Measurements from ENCODE around the gene MED9. TPM values are rescaled to one million over a fixed set of nuclear protein-coding genes. Genes with fewer than 3 reads are reported as not detected.

The MED9 gene
- total RNA-seq, 1 donor from 2014 or later = 13.8 TPM

DNA sequence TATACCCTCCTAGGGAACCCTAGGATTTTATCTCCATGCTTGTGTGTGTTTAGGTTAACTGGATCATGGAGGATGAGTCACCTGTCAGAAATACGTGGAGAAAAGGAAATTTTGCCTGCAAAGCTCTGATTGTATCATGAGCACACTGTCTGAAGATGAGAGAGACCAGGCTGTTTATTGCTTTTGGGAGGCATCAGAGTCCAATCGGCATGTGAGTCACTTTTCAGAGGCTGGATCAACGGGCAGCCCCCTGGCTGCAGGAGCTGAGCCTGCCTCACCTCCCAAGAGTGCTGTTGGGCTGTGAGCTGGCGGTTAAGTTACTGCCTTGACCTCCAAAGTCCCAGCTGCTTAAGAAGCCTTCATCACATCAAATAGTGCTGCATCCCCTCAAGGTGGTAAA, 41.5 kb upstream of the MED9 start:
- Histone ChIP-seq H3K9me3 (no peaks in the 10 kb centered on the region), H3K27ac (no peak overlapping the region), H3K36me3 (no peaks in the 10 kb centered on the region), H3K4me3 (no peak overlapping the region), H3K4me1 (no peaks in the 10 kb centered on the region), H3K27me3 (no peaks in the 10 kb centered on the region)
- TF ChIP-seq, protein P1, sequence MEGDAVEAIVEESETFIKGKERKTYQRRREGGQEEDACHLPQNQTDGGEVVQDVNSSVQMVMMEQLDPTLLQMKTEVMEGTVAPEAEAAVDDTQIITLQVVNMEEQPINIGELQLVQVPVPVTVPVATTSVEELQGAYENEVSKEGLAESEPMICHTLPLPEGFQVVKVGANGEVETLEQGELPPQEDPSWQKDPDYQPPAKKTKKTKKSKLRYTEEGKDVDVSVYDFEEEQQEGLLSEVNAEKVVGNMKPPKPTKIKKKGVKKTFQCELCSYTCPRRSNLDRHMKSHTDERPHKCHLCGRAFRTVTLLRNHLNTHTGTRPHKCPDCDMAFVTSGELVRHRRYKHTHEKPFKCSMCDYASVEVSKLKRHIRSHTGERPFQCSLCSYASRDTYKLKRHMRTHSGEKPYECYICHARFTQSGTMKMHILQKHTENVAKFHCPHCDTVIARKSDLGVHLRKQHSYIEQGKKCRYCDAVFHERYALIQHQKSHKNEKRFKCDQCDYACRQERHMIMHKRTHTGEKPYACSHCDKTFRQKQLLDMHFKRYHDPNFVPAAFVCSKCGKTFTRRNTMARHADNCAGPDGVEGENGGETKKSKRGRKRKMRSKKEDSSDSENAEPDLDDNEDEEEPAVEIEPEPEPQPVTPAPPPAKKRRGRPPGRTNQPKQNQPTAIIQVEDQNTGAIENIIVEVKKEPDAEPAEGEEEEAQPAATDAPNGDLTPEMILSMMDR (IDR thresholded peaks at IDR 0.05) = no peak
- ATAC-seq = no peak
- DNase-seq = no peak
- intact Hi-C loops (cut with DNase I) = no loop called here

DNA sequence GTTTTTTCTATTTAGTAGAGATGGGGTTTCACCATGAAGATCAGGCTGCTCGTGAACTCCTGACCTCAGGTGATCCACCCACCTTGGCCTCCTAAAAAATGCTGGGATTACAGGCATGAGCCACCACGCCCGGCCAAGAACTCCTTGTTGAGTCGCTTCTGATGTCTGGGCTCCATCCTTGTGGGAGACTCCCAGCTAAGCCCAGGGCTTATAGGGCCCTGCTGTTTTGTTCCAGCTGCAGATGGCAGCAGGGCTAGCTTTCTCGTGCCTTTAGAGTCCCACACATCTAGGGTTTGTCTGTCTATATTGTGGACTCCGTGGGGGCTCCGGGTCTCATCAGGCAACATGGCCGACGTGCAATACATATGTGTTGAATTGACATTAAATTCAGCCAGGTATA, 39.3 kb upstream of the MED9 start:
- no peak for ATAC-seq
- no peaks in the 10 kb centered on the region for H3K27me3 ChIP-seq
- H3K9me3 ChIP-seq = no peaks in the 10 kb centered on the region
- no peak for DNase-seq
- TF ChIP-seq, protein P1 (IDR thresholded peaks at IDR 0.05) = no peak
- H3K27ac ChIP-seq = no peak overlapping the region
- intact Hi-C loops (cut with DNase I) = no loop called here
- H3K36me3 ChIP-seq = no peaks in the 10 kb centered on the region
- H3K4me3 ChIP-seq = no peak overlapping the region
- no peaks in the 10 kb centered on the region for H3K4me1 ChIP-seq

DNA sequence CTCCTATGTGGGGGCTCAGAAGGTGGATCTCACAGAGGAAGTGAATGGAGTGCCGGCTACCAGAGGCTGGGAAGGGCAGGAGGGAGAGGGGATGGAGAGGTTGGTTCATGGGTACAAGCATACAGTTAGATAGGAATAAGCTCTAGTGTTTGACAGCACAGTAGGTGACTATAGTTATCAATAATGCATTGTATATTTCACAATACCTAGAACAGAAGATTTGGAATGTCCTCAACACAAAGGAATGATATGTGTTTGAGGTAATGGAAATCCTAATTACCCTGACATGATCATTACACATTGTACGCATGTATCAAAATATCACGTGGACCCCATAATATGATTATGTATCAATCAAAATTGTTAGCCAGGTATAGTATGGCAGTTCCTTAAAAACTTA, 38.9 kb upstream of the MED9 start:
- Histone ChIP-seq H3K36me3 (no peaks in the 10 kb centered on the region), H3K27ac (no peak overlapping the region), H3K9me3 (no peaks in the 10 kb centered on the region), H3K4me3 (no peak overlapping the region), H3K27me3 (no peaks in the 10 kb centered on the region), H3K4me1 (no peaks in the 10 kb centered on the region)
- TF ChIP-seq, protein P1 (IDR thresholded peaks at IDR 0.05) = no peak
- no peak for ATAC-seq
- DNase-seq = no peak
- intact Hi-C loops (cut with DNase I) = no loop called here

DNA sequence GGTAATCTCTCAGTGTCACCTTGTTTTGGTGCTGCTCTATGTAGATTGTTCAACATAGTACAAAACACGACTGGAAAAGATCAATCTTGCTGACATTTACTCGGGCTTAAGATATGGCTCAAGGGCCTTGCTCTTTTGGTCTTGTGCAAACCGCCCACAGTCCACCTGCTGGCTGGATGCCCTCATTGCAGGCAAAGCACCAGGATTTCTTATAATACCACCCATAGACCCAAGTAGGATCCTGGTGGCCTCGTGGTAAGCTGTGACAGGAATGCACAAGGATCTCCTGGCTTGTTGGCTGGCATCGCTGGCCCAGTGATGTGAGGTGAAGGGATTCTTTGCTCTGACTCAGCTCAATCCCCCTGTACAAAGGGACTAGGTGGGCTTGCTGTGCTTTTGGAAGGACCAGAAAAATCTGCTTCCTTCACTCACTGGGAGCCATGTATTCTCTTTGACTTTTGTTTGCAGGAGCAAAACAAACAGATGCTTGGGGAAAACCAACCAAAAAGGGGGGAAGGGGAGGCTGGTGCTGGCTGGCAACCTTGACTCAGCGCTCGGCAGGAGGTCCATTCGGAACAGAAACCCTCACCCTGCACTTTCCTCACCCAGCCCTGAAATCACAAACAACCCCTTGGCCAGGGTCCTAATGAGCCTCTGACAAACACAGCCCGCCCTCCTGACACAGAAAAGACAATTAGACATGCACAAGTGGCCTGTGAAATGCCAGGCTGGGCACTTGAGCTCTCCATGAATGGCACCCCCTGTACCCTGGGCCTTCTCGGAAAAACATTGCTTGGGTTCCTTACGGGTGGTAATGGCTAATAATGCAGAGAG, 36.6 kb upstream of the MED9 start:
- peak overlapping the region; percentile 58 for H3K27ac ChIP-seq
- H3K4me3 ChIP-seq = no peak overlapping the region
- peak; percentile 83 for ATAC-seq
- H3K27me3 ChIP-seq = no peaks in the 10 kb centered on the region
- peak; percentile 86 for DNase-seq
- H3K36me3 ChIP-seq = no peaks in the 10 kb centered on the region
- TF ChIP-seq, protein P1 (IDR thresholded peaks at IDR 0.05) = peak; percentile 60
- H3K9me3 ChIP-seq = no peaks in the 10 kb centered on the region
- H3K4me1 ChIP-seq = no peaks in the 10 kb centered on the region
- intact Hi-C loops (cut with DNase I) = no loop called here

DNA sequence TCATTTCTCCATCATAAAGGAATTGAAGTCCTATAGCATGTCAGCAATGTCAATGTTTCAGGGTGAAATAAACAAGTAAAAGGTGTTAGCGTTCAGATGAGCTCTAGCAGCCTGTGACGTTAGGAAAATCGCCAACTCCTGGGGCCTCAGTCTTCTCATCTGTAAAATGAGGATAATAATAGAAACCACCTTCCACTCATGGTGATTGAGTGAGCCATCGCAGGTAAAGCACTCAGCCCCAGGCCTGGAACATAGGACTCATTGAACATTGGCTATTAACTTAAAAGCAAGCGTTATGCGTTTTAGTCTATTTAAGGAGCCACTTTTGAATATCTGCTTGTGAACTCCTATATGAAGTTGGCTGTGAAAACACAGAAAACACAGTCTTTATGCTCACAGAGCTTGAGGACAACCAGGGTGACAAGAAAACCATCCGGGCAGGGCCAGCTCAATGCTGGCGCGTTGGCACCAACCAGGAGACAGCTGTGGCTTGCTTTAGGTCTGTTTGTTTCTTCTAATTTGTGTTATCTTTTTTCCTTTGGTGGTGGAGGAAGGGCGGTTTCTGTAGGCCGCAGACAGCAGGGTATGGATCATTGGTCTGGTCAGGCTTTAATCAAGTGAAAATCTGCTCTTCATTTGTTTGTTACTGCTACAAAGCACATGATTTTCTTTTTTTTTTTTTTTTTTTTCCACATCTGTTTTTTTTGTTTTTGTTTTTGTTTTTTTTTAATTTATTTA, 35.7 kb upstream of the MED9 start:
- DNase-seq (no peak), ATAC-seq (no peak)
- peaks cover 7% of the 10 kb centered on the region for H3K4me1 ChIP-seq
- H3K36me3 ChIP-seq = no peaks in the 10 kb centered on the region
- no peaks in the 10 kb centered on the region for H3K27me3 ChIP-seq
- peak overlapping the region; percentile 71 for H3K27ac ChIP-seq
- intact Hi-C loops (cut with DNase I) = no loop called here
- no peak overlapping the region for H3K4me3 ChIP-seq
- TF ChIP-seq, protein P1 (IDR thresholded peaks at IDR 0.05) = no peak
- H3K9me3 ChIP-seq = no peaks in the 10 kb centered on the region

All from upper lobe of right lung (tissue), 1 donor.